ENCODE results near the gene ELFN2.

The ELFN2 gene

GRCh38 chr22:37358917-37359316 is 68.4 kb downstream of the ELFN2 start:
- 0 out of 2 replicates have a peak, but pooled peaks cover under 1% of the 10 kb centered on the region for H3K27me3 ChIP-seq (ENCODE audit: control insufficient read depth, low read length)
- H3F3A ChIP-seq (ENCODE audit: control insufficient read depth, insufficient read depth) = no peaks in the 10 kb centered on the region
- no peak overlapping the region for H3K4me3 ChIP-seq (ENCODE audit: low read length)
- peaks cover 8% of the 10 kb centered on the region for H3K4me1 ChIP-seq (ENCODE audit: control insufficient read depth, low read length)
- no peaks in the 10 kb centered on the region for H4K20me1 ChIP-seq (ENCODE audit: control insufficient read depth, insufficient read depth, low read depth, low read length)
- no peaks in the 10 kb centered on the region for H3K79me2 ChIP-seq (ENCODE audit: control insufficient read depth, low read length)
- H3K4me2 ChIP-seq (ENCODE audit: low read length) = no peak overlapping the region
- H3K27ac ChIP-seq (ENCODE audit: low read depth, low read length) = no peak overlapping the region
- no peaks in the 10 kb centered on the region for H3K9me3 ChIP-seq (ENCODE audit: control insufficient read depth, insufficient read depth, low read length)
- H3K36me3 ChIP-seq (ENCODE audit: control insufficient read depth, low read length) = no peaks in the 10 kb centered on the region
- no peaks in the 10 kb centered on the region for H3K9me2 ChIP-seq (replicated peaks; ENCODE audit: control insufficient read depth, low read length)
- no peak for TF ChIP-seq CTCF (IDR thresholded peaks at IDR 0.05; ENCODE audit: low read depth, low read length, poor library complexity, severe bottlenecking)
- TF ChIP-seq EZH2phosphoT487 (IDR thresholded peaks at IDR 0.05; ENCODE audit: borderline replicate concordance, low read length) = no peak

- Histone ChIP-seq H3K27me3 (ENCODE audit: control insufficient read depth, low read length) (0 out of 2 replicates have a peak, but pooled peaks cover 3% of the 10 kb centered on the region), H3K36me3 (ENCODE audit: control insufficient read depth, low read length) (no peaks in the 10 kb centered on the region), H3K4me3 (ENCODE audit: low read length) (no peak overlapping the region), H3K9me2 (replicated peaks; ENCODE audit: control insufficient read depth, low read length) (no peaks in the 10 kb centered on the region), H3F3A (ENCODE audit: control insufficient read depth, insufficient read depth) (no peaks in the 10 kb centered on the region), H3K27ac (ENCODE audit: low read depth, low read length) (no peak overlapping the region), H4K20me1 (ENCODE audit: control insufficient read depth, insufficient read depth, low read depth, low read length) (no peaks in the 10 kb centered on the region), H3K4me2 (ENCODE audit: low read length) (no peak overlapping the region), H3K9me3 (ENCODE audit: control insufficient read depth, insufficient read depth, low read length) (no peaks in the 10 kb centered on the region), H3K4me1 (ENCODE audit: control insufficient read depth, low read length) (peaks cover 8% of the 10 kb centered on the region), H3K79me2 (ENCODE audit: control insufficient read depth, low read length) (no peaks in the 10 kb centered on the region)
- TF ChIP-seq EZH2phosphoT487 (IDR thresholded peaks at IDR 0.05; ENCODE audit: borderline replicate concordance, low read length) (no peak), CTCF (IDR thresholded peaks at IDR 0.05; ENCODE audit: low read depth, low read length, poor library complexity, severe bottlenecking) (no peak)
Observed at GRCh38 chr22:37358386-37358785, 68.9 kb downstream of the ELFN2 start.

- Histone ChIP-seq H3F3A (ENCODE audit: control insufficient read depth, insufficient read depth) (no peaks in the 10 kb centered on the region), H3K27me3 (ENCODE audit: control insufficient read depth, low read length) (0 out of 2 replicates have a peak, but pooled peaks cover 3% of the 10 kb centered on the region), H3K9me3 (ENCODE audit: control insufficient read depth, insufficient read depth, low read length) (no peaks in the 10 kb centered on the region), H3K79me2 (ENCODE audit: control insufficient read depth, low read length) (no peaks in the 10 kb centered on the region), H3K4me2 (ENCODE audit: low read length) (no peak overlapping the region), H3K4me1 (ENCODE audit: control insufficient read depth, low read length) (peaks cover 8% of the 10 kb centered on the region), H4K20me1 (ENCODE audit: control insufficient read depth, insufficient read depth, low read depth, low read length) (no peaks in the 10 kb centered on the region), H3K9me2 (replicated peaks; ENCODE audit: control insufficient read depth, low read length) (no peaks in the 10 kb centered on the region), H3K4me3 (ENCODE audit: low read length) (no peak overlapping the region), H3K36me3 (ENCODE audit: control insufficient read depth, low read length) (no peaks in the 10 kb centered on the region), H3K27ac (ENCODE audit: low read depth, low read length) (no peak overlapping the region)
- no peak for TF ChIP-seq EZH2phosphoT487 (IDR thresholded peaks at IDR 0.05; ENCODE audit: borderline replicate concordance, low read length)
- no peak for TF ChIP-seq CTCF (IDR thresholded peaks at IDR 0.05; ENCODE audit: low read depth, low read length, poor library complexity, severe bottlenecking)
Observed at GRCh38 chr22:37357446-37358075, 69.7 kb downstream of the ELFN2 start.

All from DOHH2 (cell line).